DMS79 treated with DMSO at 0.1 percent for 48 hours (cell line): ENCODE measurements around the gene MTX2.
"Not testable (repeated sequence)": the region's sequence is repeated elsewhere in the genome, so short reads cannot be mapped to it uniquely, and the experiment has no call there.

ENCODE experiments used
- DNase-seq: peaks from one replicate; lab custom pipeline; 2025; lab: John Stamatoyannopoulos, UW

Gene MTX2

DNA sequence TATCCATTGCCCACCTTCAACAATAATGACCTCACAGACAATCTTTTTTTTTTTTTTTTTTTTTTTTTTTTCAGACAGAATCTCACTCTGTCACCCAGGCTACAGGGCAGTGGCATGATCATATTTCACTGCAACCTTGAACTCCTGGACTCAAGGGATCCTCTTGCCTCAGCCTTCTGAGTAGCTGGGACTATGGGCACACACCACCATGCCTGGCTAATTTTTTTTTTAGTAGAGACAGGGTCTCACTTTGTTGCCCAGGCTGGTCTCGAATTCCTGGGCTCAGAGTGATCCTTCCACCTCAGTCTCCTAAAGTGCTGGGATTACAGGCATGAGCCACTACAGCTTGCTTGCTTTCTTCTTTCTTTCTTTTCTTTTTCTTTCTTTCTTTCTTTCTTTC lies 103.9 kb downstream of the MTX2 start:
- DNase-seq, result not testable (repeated sequence)

- DNase-seq, result no peak
Observed at GRCh38 chr2:176378323-176378722, 109.1 kb downstream of the MTX2 start.

DNA sequence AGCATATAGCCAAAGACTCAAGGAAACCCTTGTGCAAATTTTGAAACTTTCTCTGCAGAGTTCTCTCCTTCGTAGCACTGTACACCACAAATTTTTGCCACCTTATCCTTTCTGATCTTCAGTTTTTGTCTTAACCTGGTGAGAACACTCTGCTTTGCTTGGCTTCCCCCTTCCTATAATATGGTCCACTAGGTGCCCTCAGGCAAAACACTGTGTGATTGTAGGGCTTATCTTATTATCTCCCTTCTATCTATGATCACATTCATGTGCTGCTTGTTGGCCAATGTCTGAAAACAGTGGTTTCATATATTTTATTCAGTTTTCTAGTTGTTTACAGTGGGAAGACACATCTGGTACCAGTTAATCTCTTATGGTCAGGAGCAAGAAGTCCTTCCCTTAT lies 111.1 kb downstream of the MTX2 start:
- DNase-seq, result no peak

DNA sequence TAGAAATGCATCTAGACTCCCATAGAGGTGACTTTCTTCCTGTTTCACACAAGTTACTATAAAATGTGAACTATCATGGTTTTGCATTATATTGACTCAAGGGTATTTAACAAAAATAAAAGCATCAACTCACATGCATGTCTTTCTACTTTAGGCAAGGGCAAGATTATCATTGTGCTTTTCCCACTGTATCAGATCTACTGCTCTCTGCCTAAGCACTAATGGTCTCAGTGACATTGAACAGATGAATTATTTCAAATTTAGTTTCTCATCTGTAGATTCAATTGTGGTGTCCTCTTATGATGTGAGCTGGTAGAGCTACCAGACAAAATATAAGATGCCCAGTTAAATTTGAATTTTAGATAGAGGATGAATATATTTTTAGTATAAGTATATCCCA lies 113.9 kb downstream of the MTX2 start:
- DNase-seq, result no peak

GRCh38 chr2:176383836-176384442 lies 114.7 kb downstream of the MTX2 start:
- DNase-seq, result no peak

DNA sequence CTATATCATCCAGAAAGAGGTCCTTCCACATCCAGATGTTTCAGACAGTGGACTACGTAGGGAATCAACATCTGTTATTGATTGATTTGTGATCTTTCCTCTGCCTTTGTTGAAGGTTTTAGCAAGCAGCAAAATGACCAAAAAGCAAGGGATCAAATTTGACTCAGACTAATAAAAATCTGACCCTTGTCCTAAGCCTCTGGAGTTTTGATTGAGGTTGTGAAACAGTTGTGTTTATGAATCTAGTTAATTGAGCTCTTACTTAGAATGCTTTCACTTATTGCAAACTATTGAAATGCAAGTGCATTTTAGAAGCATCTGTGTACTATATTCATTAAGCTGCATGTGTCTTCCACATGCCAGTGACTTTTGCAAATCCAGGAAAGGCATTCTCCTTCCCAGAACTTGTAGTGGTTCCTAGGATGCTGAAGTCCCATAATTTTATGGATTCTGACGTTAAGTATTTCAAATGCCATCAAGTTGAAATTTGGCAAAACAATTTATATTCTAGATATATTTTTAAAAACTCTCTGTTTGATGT lies 116.0 kb downstream of the MTX2 start:
- DNase-seq, result no peak

DNA sequence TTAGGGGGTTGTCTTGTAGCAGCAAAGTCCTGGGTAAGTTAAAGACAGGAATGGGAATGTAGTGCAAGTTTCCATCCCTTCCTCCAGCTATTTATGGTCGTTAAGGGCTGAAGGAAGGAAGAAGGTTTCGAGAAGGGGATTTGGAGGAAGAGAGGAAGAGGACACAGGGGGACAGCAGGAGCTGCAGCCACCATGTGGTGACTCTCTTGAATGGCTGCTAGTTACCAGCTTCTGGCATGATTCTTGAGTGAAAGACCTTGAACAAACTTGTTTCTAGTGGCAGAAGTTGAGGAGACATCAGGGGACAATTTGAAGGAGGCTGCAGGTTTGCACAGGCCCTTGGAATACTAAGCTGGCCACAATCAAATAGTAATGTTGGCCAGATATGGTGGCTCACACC lies 116.6 kb downstream of the MTX2 start:
- DNase-seq, result no peak
